Skeletal muscle satellite cell (primary cell): Measurements from ENCODE around the gene ZNF710.
"Not testable (repeated sequence)": the region's sequence is repeated elsewhere in the genome, so short reads cannot be mapped to it uniquely, and the experiment has no call there.

Source experiments
- H3K27me3 ChIP-seq: 2 replicates; pipeline ENCODE4 v1.7.0; 2013; ENCODE audit warnings: low read length; ENCODE audit not compliant: control insufficient read depth, insufficient read depth
- H3K36me3 ChIP-seq: 2 replicates; pipeline ENCODE4 v1.7.0; 2013; ENCODE audit warnings: mild to moderate bottlenecking, control low read depth, low read length; ENCODE audit not compliant: insufficient read depth
- H3K4me1 ChIP-seq: 2 replicates; pipeline ENCODE4 v1.7.0; 2013; ENCODE audit warnings: low read length; ENCODE audit not compliant: control insufficient read depth, insufficient read depth
- H3K4me2 ChIP-seq: 2 replicates; pipeline ENCODE4 v1.7.0; 2013; ENCODE audit warnings: mild to moderate bottlenecking, low read length
- H3K4me3 ChIP-seq: 2 replicates; pipeline ENCODE4 v1.7.0; 2013; ENCODE audit warnings: low read length
- H3K9ac ChIP-seq: 2 replicates; pipeline ENCODE4 v1.7.0; 2013; ENCODE audit warnings: mild to moderate bottlenecking, low read depth, low read length, moderate library complexity
- H3K9me3 ChIP-seq: replicated peaks from 2 replicates; pipeline ENCODE4 v1.7.0; 2013; ENCODE audit warnings: mild to moderate bottlenecking, control low read depth, low read length

Gene ZNF710

DNA sequence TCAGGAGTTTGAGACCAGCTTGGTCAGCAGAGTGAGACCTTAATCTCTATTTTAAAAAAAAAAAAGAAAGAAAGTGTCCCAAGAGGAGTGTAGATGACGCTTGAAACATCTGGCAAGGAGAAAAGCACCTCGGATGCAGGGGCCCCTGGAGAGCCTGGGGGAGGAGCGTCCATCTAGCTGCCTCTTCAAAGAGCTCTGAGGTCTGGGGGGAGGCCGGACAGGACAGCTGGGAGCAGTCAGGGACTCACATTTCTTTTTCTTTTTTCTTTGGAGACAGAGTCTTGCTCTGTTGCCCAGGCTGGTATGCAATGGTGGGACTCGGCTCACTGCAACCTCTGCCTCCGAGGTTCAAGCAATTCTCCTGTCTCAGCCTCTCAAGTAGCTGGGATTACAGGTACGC lies 104.4 kb downstream of the ZNF710 start:
- no peak overlapping the region for H3K9ac ChIP-seq
- H3K4me3 ChIP-seq, result no peak overlapping the region
- peaks cover 22% of the 10 kb centered on the region for H3K4me1 ChIP-seq
- no peaks in the 10 kb centered on the region for H3K27me3 ChIP-seq
- no peaks in the 10 kb centered on the region for H3K36me3 ChIP-seq
- no peak overlapping the region for H3K4me2 ChIP-seq
- no peaks in the 10 kb centered on the region for H3K9me3 ChIP-seq

DNA sequence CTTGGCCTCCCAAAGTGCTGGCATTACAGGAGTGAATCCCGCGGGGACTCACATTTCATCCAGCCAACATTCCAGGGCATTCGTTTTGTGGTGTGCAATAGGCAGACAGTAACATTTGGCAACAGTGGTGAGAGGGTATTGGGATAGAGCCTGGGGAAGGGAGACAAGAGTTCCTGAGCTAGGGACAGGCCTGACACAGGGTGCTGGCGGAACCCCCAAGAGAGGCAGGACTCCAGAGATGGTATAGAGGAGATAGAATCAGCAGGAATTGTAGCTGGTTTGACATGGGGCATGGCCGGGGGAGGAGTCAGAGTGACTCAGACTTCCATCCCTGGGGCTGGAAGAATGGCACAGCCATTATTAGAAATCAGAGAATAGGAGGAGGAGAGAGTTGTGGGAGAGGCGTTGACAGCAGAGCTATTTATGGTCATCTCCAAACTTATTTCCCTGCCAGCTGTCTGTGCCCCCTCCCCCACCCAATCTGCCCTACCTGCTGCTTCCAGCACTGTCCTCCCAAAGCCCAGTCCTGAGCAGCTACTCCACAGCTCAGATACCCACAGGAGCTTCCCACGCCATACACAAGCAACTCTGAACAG lies 105.5 kb downstream of the ZNF710 start:
- no peaks in the 10 kb centered on the region for H3K27me3 ChIP-seq
- H3K9ac ChIP-seq, result no peak overlapping the region
- no peaks in the 10 kb centered on the region for H3K36me3 ChIP-seq
- H3K9me3 ChIP-seq, result no peaks in the 10 kb centered on the region
- no peak overlapping the region for H3K4me3 ChIP-seq
- H3K4me2 ChIP-seq, result peak overlapping the region; percentile 52
- H3K4me1 ChIP-seq, result peaks cover 11% of the 10 kb centered on the region

DNA sequence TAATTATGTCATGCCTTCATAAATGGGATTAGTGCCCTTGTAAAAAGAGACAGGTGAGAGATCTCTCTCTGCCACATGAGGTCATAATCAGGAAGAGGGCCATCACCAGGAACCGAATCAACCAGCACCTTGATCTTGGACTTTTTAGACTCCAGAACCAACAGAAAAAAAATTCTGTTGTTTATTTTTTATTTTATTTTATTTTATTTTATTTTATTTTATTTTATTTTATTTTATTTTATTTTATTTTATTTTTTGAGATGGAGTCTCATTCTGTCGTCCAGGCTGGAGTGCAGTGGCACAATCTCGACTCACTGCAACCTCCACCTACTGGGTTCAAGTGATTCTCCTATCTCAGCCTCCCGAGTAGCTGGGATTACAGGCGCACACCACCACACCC lies 106.9 kb downstream of the ZNF710 start:
- H3K4me3 ChIP-seq, H3K9me3 ChIP-seq, H3K36me3 ChIP-seq, H3K4me1 ChIP-seq, H3K4me2 ChIP-seq, H3K27me3 ChIP-seq, H3K9ac ChIP-seq: not testable (repeated sequence)

DNA sequence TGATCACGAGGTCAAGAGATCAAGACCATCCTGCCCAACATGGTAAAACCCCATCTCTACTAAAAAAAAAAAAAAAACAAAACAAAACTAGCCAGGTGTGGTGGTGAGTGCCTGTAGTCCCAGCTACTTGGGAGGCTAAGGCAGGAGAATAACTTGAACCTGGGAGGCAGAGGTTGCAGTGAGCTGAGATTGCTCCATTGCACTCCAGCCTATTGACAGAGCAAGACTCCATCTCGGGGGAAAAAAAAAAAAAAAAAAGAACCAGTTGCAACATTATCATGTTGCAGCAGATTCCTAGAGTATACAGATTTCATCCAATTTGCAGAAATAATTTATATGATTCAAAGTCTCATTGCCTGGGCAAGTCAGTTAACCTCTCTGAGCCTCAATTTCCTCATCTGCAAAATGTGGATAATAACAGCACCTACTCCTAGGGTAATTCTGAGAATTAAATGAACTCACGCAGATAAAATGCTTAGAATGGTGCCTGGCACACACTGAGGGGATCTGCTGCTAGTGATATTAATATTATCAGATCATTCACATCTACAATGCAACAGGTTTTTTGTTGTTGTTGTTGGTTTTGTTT lies 108.1 kb downstream of the ZNF710 start:
- H3K27me3 ChIP-seq, H3K4me1 ChIP-seq, H3K4me3 ChIP-seq, H3K36me3 ChIP-seq, H3K9me3 ChIP-seq, H3K9ac ChIP-seq, H3K4me2 ChIP-seq: not testable (repeated sequence)

DNA sequence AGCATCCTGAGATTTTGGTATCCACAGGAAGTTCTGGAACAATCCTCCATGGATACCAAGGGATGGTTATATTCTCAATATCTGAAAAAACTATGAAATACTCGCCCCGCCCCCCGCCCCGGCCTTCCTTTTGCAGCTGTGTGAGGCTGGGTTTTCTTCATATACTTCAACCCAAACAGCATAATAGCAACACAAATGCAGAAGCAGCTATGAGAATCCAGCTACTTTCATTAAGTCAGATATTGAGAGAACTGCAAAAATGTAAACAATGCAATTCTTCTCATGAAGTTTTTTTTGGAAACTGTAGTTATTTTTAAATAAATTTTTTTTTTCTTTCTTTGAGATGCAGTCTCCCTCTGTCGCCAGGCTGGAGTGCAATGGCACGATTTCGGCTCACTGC lies 112.0 kb downstream of the ZNF710 start:
- Histone ChIP-seq H3K4me2 (no peak overlapping the region), H3K36me3 (no peaks in the 10 kb centered on the region), H3K4me1 (no peaks in the 10 kb centered on the region), H3K9me3 (peaks cover 9% of the 10 kb centered on the region), H3K9ac (no peak overlapping the region), H3K27me3 (no peaks in the 10 kb centered on the region), H3K4me3 (no peak overlapping the region)

DNA sequence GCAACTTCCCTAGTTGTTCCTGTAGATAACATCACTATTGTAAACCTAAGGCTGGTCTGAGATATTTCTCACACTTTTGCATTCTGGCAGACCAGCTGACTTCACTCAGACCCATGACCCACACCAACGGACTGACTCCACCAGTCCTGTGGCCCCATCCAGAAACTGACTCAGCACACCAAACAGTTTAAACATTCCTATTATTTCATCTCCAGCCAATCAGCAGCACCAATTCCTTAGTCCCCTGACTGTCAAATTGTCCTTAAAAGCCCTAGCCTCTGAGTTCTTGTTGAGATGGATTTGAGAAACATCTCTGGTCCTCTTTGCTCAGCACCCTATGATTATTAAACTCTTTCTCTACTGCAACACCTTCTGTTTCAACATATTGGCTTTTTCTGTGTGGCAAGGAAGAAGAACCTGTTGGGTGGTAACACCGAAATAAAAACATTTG lies 113.4 kb downstream of the ZNF710 start:
- Histone ChIP-seq H3K9me3 (peaks cover 9% of the 10 kb centered on the region), H3K4me3 (no peak overlapping the region)

DNA sequence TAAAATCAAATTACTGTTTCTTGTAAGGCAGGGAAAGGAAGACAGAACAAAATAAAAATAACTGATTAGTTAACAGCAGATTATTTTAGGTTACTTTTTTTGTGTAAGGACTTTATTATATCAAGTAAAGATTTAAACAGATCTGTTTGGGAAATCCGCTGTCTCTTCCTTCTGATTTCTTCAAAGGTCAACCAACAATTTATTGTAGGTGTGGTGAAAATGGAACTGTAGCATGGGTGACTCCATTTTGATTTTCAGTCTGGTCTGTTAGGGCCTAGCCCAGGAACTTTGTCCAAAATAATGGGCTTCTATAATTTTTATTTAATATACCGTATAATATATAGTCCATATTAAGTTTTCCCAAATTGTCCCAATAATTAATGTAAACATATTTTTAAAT lies 114.7 kb downstream of the ZNF710 start:
- Histone ChIP-seq H3K36me3 (no peaks in the 10 kb centered on the region), H3K27me3 (peaks cover 6% of the 10 kb centered on the region), H3K4me2 (no peak overlapping the region), H3K4me3 (no peak overlapping the region), H3K4me1 (no peaks in the 10 kb centered on the region), H3K9ac (no peak overlapping the region), H3K9me3 (peaks cover 9% of the 10 kb centered on the region)

More for the DNA sequence above, 113.4 kb downstream of the ZNF710 start:
- H3K9ac ChIP-seq, result no peak overlapping the region
- no peaks in the 10 kb centered on the region for H3K36me3 ChIP-seq
- H3K27me3 ChIP-seq, result peaks cover 6% of the 10 kb centered on the region
- H3K4me2 ChIP-seq, result no peak overlapping the region
- H3K4me1 ChIP-seq, result no peaks in the 10 kb centered on the region

DNA sequence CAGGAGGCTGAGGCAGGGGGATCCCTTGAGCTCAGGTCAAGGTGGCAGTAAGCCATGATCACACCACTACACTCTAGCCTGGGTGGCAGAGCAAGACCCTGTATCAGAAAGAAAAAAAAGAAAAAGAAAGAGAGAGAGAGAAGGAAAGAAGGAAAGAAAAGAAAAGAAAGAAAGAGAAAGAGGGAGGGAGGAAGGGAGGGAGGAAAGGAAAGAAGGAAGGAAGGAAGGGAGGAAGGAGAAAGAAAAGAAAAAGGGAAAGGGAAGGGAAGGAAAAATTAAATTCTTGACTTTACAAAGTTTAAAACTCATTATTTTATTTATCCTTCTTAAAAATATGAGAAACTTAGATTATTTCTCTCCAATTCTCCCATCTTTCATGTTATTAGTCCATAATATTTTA lies 118.2 kb downstream of the ZNF710 start:
- Histone ChIP-seq H3K36me3 (no peaks in the 10 kb centered on the region), H3K9ac (no peak overlapping the region), H3K4me1 (no peaks in the 10 kb centered on the region), H3K9me3 (peaks cover 6% of the 10 kb centered on the region), H3K4me2 (no peak overlapping the region), H3K27me3 (peaks cover 6% of the 10 kb centered on the region), H3K4me3 (no peak overlapping the region)

DNA sequence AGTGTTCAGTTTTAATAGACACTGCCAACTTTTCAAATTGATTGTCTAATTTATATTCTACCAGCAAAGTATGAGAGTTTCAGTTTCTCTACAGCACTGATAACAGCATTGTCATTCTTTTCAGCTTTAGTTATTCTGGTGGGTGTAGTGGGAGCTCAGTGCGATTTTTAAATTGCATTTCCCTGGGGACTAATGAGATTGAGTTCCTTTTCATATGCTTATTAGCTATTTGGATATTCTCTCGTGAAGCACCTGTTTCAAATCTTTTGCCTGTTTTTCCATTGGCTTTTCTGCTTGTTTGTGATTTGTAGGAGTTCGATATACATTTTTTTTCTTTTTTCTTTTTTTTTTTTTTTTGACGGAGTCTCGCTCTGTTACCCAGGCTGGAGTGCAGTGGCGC lies 120.0 kb downstream of the ZNF710 start:
- H3K9me3 ChIP-seq, result no peaks in the 10 kb centered on the region
- no peak overlapping the region for H3K9ac ChIP-seq
- H3K4me1 ChIP-seq, result no peaks in the 10 kb centered on the region
- no peak overlapping the region for H3K4me2 ChIP-seq
- peaks cover 6% of the 10 kb centered on the region for H3K27me3 ChIP-seq
- H3K4me3 ChIP-seq, result no peak overlapping the region
- H3K36me3 ChIP-seq, result no peaks in the 10 kb centered on the region

DNA sequence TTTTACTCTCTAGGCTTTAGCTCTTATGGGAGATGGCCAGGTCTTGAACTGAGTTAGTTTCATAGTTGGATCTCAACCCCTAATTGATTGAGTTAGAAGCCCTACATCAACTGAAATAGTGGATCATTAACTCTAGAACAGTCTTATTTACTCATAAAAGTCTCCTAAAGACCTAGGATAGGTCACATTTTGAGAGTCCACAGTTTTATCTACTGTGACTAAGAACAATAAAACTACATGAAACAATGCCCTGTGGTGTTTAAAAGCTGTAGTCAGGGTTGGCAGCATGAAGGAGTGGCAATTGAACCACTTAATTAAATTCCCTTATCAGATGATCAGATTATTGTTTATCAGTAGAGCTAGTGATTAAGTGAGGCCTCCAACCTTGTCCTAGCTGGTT lies 123.4 kb downstream of the ZNF710 start:
- Histone ChIP-seq H3K9ac (no peak overlapping the region), H3K27me3 (peaks cover 20% of the 10 kb centered on the region), H3K4me2 (no peak overlapping the region), H3K36me3 (no peaks in the 10 kb centered on the region), H3K9me3 (no peaks in the 10 kb centered on the region), H3K4me3 (no peak overlapping the region), H3K4me1 (no peaks in the 10 kb centered on the region)

DNA sequence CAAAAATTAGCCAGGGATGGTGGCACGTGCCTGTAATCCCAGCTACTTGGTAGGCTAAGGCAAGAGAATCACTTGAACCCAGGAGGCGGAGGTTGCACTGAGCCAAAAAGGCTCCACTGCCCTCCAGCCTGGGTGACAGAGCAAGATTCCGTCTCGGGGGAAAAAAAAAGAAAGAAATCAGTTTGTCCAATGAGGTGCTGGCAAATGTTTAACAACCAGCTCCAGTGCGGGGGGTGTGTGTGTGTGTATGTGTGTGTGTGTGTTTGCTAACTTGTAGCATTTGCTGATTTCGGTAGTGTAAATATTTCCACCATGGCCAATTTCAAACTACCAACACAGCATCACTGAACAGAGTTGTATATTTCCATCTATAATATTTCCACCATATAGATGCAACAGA lies 124.9 kb downstream of the ZNF710 start:
- H3K27me3 ChIP-seq, result peaks cover 24% of the 10 kb centered on the region
- H3K9ac ChIP-seq, result no peak overlapping the region
- H3K36me3 ChIP-seq, result no peaks in the 10 kb centered on the region
- H3K4me1 ChIP-seq, result no peaks in the 10 kb centered on the region
- no peaks in the 10 kb centered on the region for H3K9me3 ChIP-seq
- H3K4me3 ChIP-seq, result no peak overlapping the region
- H3K4me2 ChIP-seq, result no peak overlapping the region
